Fibroblast of skin of back (primary cell): ENCODE measurements around the gene ACBD7. TPM values are rescaled to one million over a fixed set of nuclear protein-coding genes. Genes with fewer than 3 reads are reported as not detected.

ENCODE experiments used
- DNase-seq: peaks from one replicate; pipeline ENCODE4 v3.0.0-alpha.2; 2013
- polyA plus RNA-seq, 2 experiments: library from polyadenylated mRNA; unstranded; fragments of 120-200 nt; gene quantifications; one replicate each; pipeline ENCODE4 v1.2.1, GENCODE V29; 2013; ENCODE audit not compliant: insufficient read length in 2 of 2

ACBD7 gene
- 0.90 TPM for polyA plus RNA-seq (2013, experiment 1 of 2; ENCODE audit: insufficient read length)
- polyA plus RNA-seq (2013, experiment 2 of 2; ENCODE audit: insufficient read length), result 0.58 TPM

- DNase-seq, result peak; percentile 81
Observed at GRCh38 chr10:15088428-15089261, at the start of gene ACBD7. TSS of gene ACBD7 (minus strand) at chr10:15088776. CDS start at chr10:15088728, 48 bp downstream.

- DNase-seq, result no peak
Observed at GRCh38 chr10:15137636-15138035, 49.1 kb upstream of the ACBD7 start.

- DNase-seq, result no peak
Observed at GRCh38 chr10:15137036-15137359, 48.4 kb upstream of the ACBD7 start.

GRCh38 chr10:15136129-15137035 lies 47.8 kb upstream of the ACBD7 start:
- DNase-seq, result no peak

- no peak for DNase-seq
Observed at GRCh38 chr10:15131330-15131729, 42.8 kb upstream of the ACBD7 start.

GRCh38 chr10:15124908-15125307 lies 36.3 kb upstream of the ACBD7 start:
- no peak for DNase-seq

GRCh38 chr10:15124190-15124589 lies 35.6 kb upstream of the ACBD7 start:
- DNase-seq, result no peak

- peak; percentile 37 for DNase-seq
Observed at GRCh38 chr10:15123749-15124184, 35.2 kb upstream of the ACBD7 start.

- DNase-seq, result no peak
Observed at GRCh38 chr10:15122477-15123030, 34.0 kb upstream of the ACBD7 start.

GRCh38 chr10:15121707-15122106 lies 33.1 kb upstream of the ACBD7 start:
- DNase-seq, result peak; percentile 36

- DNase-seq, result no peak
Observed at GRCh38 chr10:15120523-15120922, 31.9 kb upstream of the ACBD7 start.

GRCh38 chr10:15118615-15119014 lies 30.0 kb upstream of the ACBD7 start:
- no peak for DNase-seq

GRCh38 chr10:15116225-15116624 lies 27.6 kb upstream of the ACBD7 start:
- DNase-seq, result no peak

GRCh38 chr10:15113766-15114165 lies 25.2 kb upstream of the ACBD7 start:
- peak; percentile 23 for DNase-seq

GRCh38 chr10:15112657-15113056 lies 24.1 kb upstream of the ACBD7 start:
- no peak for DNase-seq

- peak; percentile 72 for DNase-seq
Observed at GRCh38 chr10:15106352-15107013, 17.9 kb upstream of the ACBD7 start.

GRCh38 chr10:15103513-15103912 lies 14.9 kb upstream of the ACBD7 start:
- no peak for DNase-seq

GRCh38 chr10:15099886-15100285 lies 11.3 kb upstream of the ACBD7 start:
- no peak for DNase-seq

- peak; percentile 93 for DNase-seq
Observed at GRCh38 chr10:15097011-15097812, 8.6 kb upstream of the ACBD7 start, which contains the start of gene RPP38. TSS of gene RPP38 (plus strand) at chr10:15097355. CDS start at chr10:15103315, 5,960 bp downstream.

- no peak for DNase-seq
Observed at GRCh38 chr10:15096661-15097010, 8.1 kb upstream of the ACBD7 start.

GRCh38 chr10:15092855-15093408 lies 4.4 kb upstream of the ACBD7 start:
- DNase-seq, result no peak
